ENCODE measurements around the gene GMCL1.

The GMCL1 gene

DNA sequence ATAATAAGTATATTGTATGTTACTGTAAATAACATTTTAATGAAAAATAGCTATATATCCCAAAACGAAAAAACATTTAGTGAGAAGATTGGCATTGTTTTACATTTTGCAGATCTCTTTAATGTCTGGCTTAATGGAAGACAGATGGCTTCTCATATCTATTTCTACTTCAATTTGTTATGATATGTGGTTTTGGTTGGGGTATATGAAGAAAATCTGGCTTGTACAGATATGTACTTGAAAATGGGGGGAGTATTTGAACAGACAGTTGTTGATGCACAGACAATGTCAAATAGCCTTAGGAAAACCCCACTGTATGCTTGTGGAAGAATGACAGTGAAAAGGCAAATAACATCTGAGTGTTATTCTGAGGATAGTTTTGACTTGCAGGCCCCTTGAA is 23.6 kb upstream of the GMCL1 start:
- Histone ChIP-seq H3K4me3 (ENCODE audit: low read length in 2 of 2) (no peak overlapping the region), H3K9me3 (ENCODE audit: control insufficient read depth in 2 of 2, low read length in 2 of 2) (no peaks in the 10 kb centered on the region), H3K27me3 (ENCODE audit: control insufficient read depth in 2 of 2, insufficient read depth in 2 of 2, low read length in 2 of 2) (no peaks in the 10 kb centered on the region), H3K36me3 (ENCODE audit: control insufficient read depth in 2 of 2, insufficient read depth in 2 of 2, low read length in 2 of 2) (peaks cover 48 to 50% of the 10 kb centered on the region in 2 donors), H3K9ac (ENCODE audit: low read depth in 1 of 2, low read length in 2 of 2) (no peak overlapping the region), H3K4me1 (ENCODE audit: control insufficient read depth in 2 of 2, insufficient read depth in 2 of 2, low read length in 2 of 2) (no peaks in the 10 kb centered on the region), H3K27ac (ENCODE audit: low read depth in 2 of 2, low read length in 2 of 2) (no peak overlapping the region)

DNA sequence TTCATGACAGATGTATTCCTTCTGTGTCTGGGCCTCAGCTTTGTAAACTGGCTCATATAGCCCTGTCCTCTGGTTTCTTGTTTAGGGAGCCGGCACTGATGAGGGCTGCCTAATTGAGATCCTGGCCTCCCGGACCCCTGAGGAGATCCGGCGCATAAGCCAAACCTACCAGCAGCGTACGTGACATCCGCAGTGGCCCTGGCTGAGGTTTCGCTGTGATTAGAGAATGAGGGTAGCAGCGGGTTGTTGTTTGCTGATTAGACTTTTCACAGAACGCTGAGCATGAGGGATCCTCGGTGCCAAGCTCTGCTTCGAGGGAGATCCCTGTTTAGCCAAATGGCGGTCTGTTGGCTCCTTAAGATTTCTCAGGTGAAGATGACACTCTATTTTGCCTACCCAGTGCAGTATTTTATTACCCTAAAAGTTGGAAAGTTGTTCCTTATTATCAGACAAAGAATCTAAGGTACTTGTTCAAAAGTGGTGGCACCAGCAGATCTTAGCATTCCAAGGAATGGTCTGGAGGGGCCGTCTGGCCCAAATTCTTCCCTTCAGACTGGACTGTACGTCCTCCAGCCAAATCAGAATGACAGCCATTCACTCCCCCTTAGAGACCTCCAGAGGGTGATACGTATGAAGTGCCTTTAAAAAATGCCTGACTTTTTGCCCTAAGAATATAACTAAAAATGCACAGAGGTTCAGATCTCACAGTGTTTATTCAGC is 21.5 kb upstream of the GMCL1 start:
- no peaks in the 10 kb centered on the region for H3K9me3 ChIP-seq (ENCODE audit: control insufficient read depth in 2 of 2, low read length in 2 of 2)
- H3K27ac ChIP-seq (ENCODE audit: low read depth in 2 of 2, low read length in 2 of 2) = no peak overlapping the region
- no peaks in the 10 kb centered on the region for H3K4me1 ChIP-seq (ENCODE audit: control insufficient read depth in 2 of 2, insufficient read depth in 2 of 2, low read length in 2 of 2)
- no peak overlapping the region for H3K4me3 ChIP-seq (ENCODE audit: low read length in 2 of 2)
- H3K27me3 ChIP-seq (ENCODE audit: control insufficient read depth in 2 of 2, insufficient read depth in 2 of 2, low read length in 2 of 2) = no peaks in the 10 kb centered on the region
- peaks cover 69 to 70% of the 10 kb centered on the region in 2 donors for H3K36me3 ChIP-seq (ENCODE audit: control insufficient read depth in 2 of 2, insufficient read depth in 2 of 2, low read length in 2 of 2)
- H3K9ac ChIP-seq (ENCODE audit: low read depth in 1 of 2, low read length in 2 of 2) = no peak overlapping the region

DNA sequence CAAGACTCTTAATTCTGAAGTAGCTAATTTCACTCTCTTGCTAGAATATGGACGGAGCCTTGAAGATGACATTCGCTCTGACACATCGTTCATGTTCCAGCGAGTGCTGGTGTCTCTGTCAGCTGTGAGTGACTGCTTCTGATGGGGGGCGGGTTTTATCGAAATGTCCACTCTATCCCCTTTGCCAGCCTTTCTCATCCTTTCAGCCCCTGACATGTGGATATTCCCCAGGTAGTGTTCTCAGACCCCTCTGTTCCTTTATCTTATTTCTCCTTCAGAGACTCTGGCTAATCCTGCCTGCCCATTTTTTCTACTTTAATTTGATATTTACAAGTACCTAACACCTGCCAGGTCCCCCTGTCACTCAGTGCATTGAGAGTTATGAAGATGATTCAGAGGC is 18.9 kb upstream of the GMCL1 start:
- no peak overlapping the region for H3K9ac ChIP-seq (ENCODE audit: low read depth in 1 of 2, low read length in 2 of 2)
- H3K9me3 ChIP-seq (ENCODE audit: control insufficient read depth in 2 of 2, low read length in 2 of 2) = no peaks in the 10 kb centered on the region
- no peaks in the 10 kb centered on the region for H3K4me1 ChIP-seq (ENCODE audit: control insufficient read depth in 2 of 2, insufficient read depth in 2 of 2, low read length in 2 of 2)
- H3K27me3 ChIP-seq (ENCODE audit: control insufficient read depth in 2 of 2, insufficient read depth in 2 of 2, low read length in 2 of 2) = no peaks in the 10 kb centered on the region
- H3K36me3 ChIP-seq (ENCODE audit: control insufficient read depth in 2 of 2, insufficient read depth in 2 of 2, low read length in 2 of 2) = peaks cover 63 to 73% of the 10 kb centered on the region in 2 donors
- no peak overlapping the region for H3K27ac ChIP-seq (ENCODE audit: low read depth in 2 of 2, low read length in 2 of 2)
- no peak overlapping the region for H3K4me3 ChIP-seq (ENCODE audit: low read length in 2 of 2)

DNA sequence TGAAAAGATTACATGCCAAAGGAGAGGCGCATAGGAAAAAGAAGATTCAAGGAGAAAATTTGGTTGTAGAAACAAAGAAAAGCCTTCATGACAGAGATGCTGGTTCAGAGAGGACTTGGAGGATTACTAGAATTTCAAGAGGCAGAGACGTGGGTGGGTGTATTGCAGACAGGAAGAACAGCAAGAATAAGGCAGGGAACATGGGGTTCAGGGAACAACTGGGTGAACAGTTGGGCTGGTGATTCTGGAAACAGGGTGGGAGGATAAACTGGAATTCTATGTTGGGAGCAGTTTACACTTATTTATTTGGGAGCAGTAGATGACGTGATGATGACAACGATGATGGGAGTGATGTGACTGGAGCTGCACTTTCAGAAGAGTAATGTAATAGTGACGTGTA is 18.4 kb upstream of the GMCL1 start:
- Histone ChIP-seq H3K27me3 (ENCODE audit: control insufficient read depth in 2 of 2, insufficient read depth in 2 of 2, low read length in 2 of 2) (no peaks in the 10 kb centered on the region), H3K4me3 (ENCODE audit: low read length in 2 of 2) (no peak overlapping the region), H3K9me3 (ENCODE audit: control insufficient read depth in 2 of 2, low read length in 2 of 2) (no peaks in the 10 kb centered on the region), H3K9ac (ENCODE audit: low read depth in 1 of 2, low read length in 2 of 2) (no peak overlapping the region), H3K27ac (ENCODE audit: low read depth in 2 of 2, low read length in 2 of 2) (no peak overlapping the region), H3K36me3 (ENCODE audit: control insufficient read depth in 2 of 2, insufficient read depth in 2 of 2, low read length in 2 of 2) (peaks cover 62 to 70% of the 10 kb centered on the region in 2 donors), H3K4me1 (ENCODE audit: control insufficient read depth in 2 of 2, insufficient read depth in 2 of 2, low read length in 2 of 2) (no peaks in the 10 kb centered on the region)

DNA sequence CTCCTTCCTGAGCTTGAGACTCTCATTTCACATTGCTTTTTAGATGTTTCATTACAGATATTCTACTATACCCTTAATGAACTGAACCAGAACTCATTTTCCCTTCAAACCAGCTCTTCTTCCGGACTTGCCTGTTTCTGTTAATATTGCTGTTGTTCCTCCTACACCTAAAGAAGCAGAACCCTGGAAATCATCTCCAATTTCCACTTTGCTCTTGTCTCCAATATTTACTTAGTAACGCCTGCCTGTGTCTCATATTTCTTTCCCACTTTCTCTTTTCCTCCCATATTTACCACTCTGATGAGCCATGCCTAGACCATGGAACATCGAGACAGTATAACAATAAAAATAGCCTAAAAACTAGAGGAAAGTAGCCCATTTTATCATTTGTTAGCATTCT is 17.9 kb upstream of the GMCL1 start:
- H3K36me3 ChIP-seq (ENCODE audit: control insufficient read depth in 2 of 2, insufficient read depth in 2 of 2, low read length in 2 of 2) = peaks cover 56 to 64% of the 10 kb centered on the region in 2 donors

DNA sequence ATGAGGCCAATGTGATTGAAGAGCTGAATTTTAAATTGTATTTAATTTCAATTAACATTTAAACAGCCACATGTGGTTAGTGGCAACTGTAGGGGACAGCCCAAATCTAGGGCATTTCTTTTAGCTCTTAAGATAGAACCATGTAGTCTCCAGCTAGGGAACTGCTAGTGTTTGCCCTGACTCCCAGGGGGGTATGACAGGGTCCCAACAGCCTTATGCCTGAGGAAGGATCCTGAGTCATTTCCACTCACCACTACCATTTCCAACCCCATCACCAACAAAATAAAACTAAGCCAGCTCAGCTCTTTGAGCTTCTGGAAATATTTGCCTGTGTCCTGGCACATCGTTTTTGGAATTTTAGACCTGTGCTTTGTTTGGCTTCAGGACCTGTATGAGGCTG is 13.7 kb upstream of the GMCL1 start:
- Histone ChIP-seq H3K4me1 (ENCODE audit: control insufficient read depth in 2 of 2, insufficient read depth in 2 of 2, low read length in 2 of 2) (no peaks in the 10 kb centered on the region), H3K4me3 (ENCODE audit: low read length in 2 of 2) (no peak overlapping the region), H3K27ac (ENCODE audit: low read depth in 2 of 2, low read length in 2 of 2) (no peak overlapping the region), H3K27me3 (ENCODE audit: control insufficient read depth in 2 of 2, insufficient read depth in 2 of 2, low read length in 2 of 2) (no peaks in the 10 kb centered on the region), H3K9me3 (ENCODE audit: control insufficient read depth in 2 of 2, low read length in 2 of 2) (no peaks in the 10 kb centered on the region), H3K9ac (ENCODE audit: low read depth in 1 of 2, low read length in 2 of 2) (no peak overlapping the region), H3K36me3 (ENCODE audit: control insufficient read depth in 2 of 2, insufficient read depth in 2 of 2, low read length in 2 of 2) (peaks cover 48 to 60% of the 10 kb centered on the region in 2 donors)

More for the DNA sequence above, 17.9 kb upstream of the GMCL1 start:
- Histone ChIP-seq H3K4me3 (ENCODE audit: low read length in 2 of 2) (no peak overlapping the region), H3K4me1 (ENCODE audit: control insufficient read depth in 2 of 2, insufficient read depth in 2 of 2, low read length in 2 of 2) (no peaks in the 10 kb centered on the region), H3K9ac (ENCODE audit: low read depth in 1 of 2, low read length in 2 of 2) (no peak overlapping the region), H3K27me3 (ENCODE audit: control insufficient read depth in 2 of 2, insufficient read depth in 2 of 2, low read length in 2 of 2) (no peaks in the 10 kb centered on the region), H3K9me3 (ENCODE audit: control insufficient read depth in 2 of 2, low read length in 2 of 2) (no peaks in the 10 kb centered on the region), H3K27ac (ENCODE audit: low read depth in 2 of 2, low read length in 2 of 2) (no peak overlapping the region)

DNA sequence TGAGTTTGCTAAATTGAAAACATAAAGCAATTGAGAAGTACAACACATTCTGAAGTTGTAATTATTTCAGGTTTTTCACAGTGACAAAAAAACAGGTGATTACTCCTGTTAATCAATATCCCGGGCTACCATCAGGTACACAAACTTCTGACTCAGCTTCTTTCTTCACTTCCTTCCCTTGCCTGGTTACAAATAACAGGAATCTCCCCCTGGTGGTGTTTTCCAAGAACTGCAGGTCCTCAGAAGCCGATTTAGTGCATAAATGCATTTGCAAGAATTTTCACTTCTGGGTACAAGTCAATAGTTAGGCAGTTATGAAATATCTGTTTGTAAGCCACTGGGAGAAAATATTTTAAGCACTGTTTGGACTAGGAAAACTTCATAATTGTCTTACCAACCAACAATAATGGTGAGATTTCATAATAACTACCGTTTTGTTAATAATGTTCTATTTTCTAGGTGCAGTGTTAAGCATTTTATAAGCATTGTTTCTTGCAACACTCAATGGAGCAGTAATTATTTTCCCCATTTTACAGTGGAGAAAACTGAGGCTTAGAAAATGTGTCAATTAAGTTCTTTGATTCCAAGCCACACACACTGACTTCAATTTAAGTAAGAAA is 12.4 kb upstream of the GMCL1 start:
- no peak overlapping the region for H3K4me3 ChIP-seq (ENCODE audit: low read length in 2 of 2)
- no peaks in the 10 kb centered on the region for H3K9me3 ChIP-seq (ENCODE audit: control insufficient read depth in 2 of 2, low read length in 2 of 2)
- no peaks in the 10 kb centered on the region for H3K4me1 ChIP-seq (ENCODE audit: control insufficient read depth in 2 of 2, insufficient read depth in 2 of 2, low read length in 2 of 2)
- H3K27me3 ChIP-seq (ENCODE audit: control insufficient read depth in 2 of 2, insufficient read depth in 2 of 2, low read length in 2 of 2) = no peaks in the 10 kb centered on the region
- peaks cover 43 to 53% of the 10 kb centered on the region in 2 donors for H3K36me3 ChIP-seq (ENCODE audit: control insufficient read depth in 2 of 2, insufficient read depth in 2 of 2, low read length in 2 of 2)
- no peak overlapping the region for H3K27ac ChIP-seq (ENCODE audit: low read depth in 2 of 2, low read length in 2 of 2)
- no peak overlapping the region for H3K9ac ChIP-seq (ENCODE audit: low read depth in 1 of 2, low read length in 2 of 2)

DNA sequence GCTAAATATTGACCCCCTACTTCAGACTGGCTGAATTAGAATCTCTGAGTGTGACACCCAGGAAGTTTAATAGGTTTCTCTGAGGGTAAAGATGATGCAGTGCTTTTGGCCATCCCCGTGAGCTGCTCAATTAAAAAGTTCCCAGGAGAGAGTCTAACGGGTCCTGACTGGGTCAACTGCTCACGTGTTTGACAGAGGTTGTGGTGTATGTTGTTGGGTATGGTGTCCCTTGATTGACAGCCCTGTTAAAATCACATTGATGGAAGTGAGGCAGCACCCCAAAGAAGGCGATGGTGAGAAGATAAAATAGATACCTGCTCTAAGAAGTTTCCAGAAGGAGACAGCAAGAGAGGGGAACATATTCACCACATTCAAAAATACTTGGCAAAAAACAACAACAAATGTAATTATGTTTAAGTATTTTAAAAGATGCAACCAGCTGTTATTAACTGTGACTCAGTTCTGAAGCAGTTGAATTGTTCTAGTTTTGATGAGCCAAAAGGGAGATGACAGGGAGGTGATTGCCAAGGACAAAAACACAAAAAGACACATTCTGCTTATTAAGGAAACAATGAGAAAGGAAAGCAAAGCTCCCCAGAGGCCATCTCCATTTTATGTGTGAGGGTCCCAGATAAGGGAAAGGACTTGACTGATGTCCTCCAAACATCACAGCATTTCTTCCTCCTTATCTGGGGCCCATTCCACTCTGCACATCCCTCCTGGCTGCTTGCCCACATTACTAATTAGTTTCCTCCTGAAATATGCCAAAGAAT is 11.5 kb upstream of the GMCL1 start:
- Histone ChIP-seq H3K4me1 (ENCODE audit: control insufficient read depth in 2 of 2, insufficient read depth in 2 of 2, low read length in 2 of 2) (no peaks in the 10 kb centered on the region), H3K9ac (ENCODE audit: low read depth in 1 of 2, low read length in 2 of 2) (no peak overlapping the region), H3K36me3 (ENCODE audit: control insufficient read depth in 2 of 2, insufficient read depth in 2 of 2, low read length in 2 of 2) (peaks cover 40 to 50% of the 10 kb centered on the region in 2 donors), H3K27ac (ENCODE audit: low read depth in 2 of 2, low read length in 2 of 2) (no peak overlapping the region), H3K4me3 (ENCODE audit: low read length in 2 of 2) (no peak overlapping the region), H3K27me3 (ENCODE audit: control insufficient read depth in 2 of 2, insufficient read depth in 2 of 2, low read length in 2 of 2) (no peaks in the 10 kb centered on the region), H3K9me3 (ENCODE audit: control insufficient read depth in 2 of 2, low read length in 2 of 2) (no peaks in the 10 kb centered on the region)

DNA sequence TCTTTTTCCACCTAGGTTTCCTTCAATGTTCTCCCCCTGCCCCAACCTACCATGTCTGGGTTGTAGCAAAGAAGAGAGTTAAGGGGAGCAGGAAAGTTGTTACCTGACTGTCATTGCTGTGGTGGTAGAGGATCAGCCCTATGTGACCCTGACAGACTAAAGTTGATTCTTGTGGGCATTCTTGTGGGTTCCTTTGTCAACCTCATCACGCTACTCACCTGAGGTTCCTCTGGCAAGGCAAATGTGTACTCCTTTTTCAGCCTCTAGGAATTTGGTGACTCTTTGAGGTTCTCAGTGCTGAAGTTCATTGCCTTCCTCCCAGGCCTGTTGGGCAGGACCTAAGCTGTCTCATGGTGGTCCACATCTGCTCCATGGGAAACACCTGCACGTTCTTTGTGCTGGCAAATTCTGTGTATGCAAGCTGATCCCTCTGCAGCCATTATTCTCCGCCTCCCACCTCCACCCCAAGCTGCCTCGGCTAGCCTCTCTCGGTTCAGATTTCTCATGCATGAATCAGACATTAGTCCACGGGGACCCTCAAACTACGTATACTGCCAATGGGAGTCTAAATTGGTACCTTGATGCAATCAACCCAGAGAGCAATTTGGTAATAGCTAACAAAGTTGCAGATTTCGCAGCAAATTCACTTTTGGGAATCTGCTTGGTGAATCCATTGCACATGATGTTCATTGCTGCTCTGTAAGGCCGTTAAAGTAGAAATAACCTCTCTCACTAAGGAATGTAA is 1.5 kb upstream of the GMCL1 start:
- Histone ChIP-seq H3K9ac (ENCODE audit: low read depth in 1 of 2, low read length in 2 of 2) (no peak overlapping the region), H3K9me3 (ENCODE audit: control insufficient read depth in 2 of 2, low read length in 2 of 2) (no peaks in the 10 kb centered on the region), H3K4me1 (ENCODE audit: control insufficient read depth in 2 of 2, insufficient read depth in 2 of 2, low read length in 2 of 2) (peaks cover 12 to 16% of the 10 kb centered on the region in 2 donors), H3K27ac (ENCODE audit: low read depth in 2 of 2, low read length in 2 of 2) (no peak overlapping the region), H3K36me3 (ENCODE audit: control insufficient read depth in 2 of 2, insufficient read depth in 2 of 2, low read length in 2 of 2) (peaks cover 3 to 6% of the 10 kb centered on the region in 2 donors), H3K4me3 (ENCODE audit: low read length in 2 of 2) (no peak overlapping the region), H3K27me3 (ENCODE audit: control insufficient read depth in 2 of 2, insufficient read depth in 2 of 2, low read length in 2 of 2) (no peaks in the 10 kb centered on the region)

DNA sequence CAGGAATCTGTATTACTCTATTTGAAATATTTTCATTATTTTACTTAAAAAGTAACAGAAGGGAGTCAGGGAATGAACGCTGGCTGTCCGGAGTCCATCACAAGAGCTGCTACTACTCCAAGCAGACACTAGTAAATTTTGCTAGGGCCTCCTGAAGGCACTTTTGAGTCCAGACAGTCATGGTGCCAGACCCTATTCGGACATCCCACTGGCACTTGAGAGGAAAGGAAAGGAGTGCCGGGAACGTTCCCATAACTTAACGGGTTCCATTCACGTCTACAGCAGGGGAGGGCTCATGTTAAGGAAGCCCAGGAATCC is 563 bp upstream of the GMCL1 start:
- peaks cover 12 to 16% of the 10 kb centered on the region in 2 donors for H3K4me1 ChIP-seq (ENCODE audit: control insufficient read depth in 2 of 2, insufficient read depth in 2 of 2, low read length in 2 of 2)
- no peaks in the 10 kb centered on the region for H3K27me3 ChIP-seq (ENCODE audit: control insufficient read depth in 2 of 2, insufficient read depth in 2 of 2, low read length in 2 of 2)
- H3K4me3 ChIP-seq (ENCODE audit: low read length in 2 of 2) = peak overlapping the region; percentile 81 to 96

More for the DNA sequence above, 563 bp upstream of the GMCL1 start:
- Histone ChIP-seq H3K9ac (ENCODE audit: low read depth in 1 of 2, low read length in 2 of 2) (peak overlapping the region; percentile 90 to 97), H3K27ac (ENCODE audit: low read depth in 2 of 2, low read length in 2 of 2) (peak overlapping the region; percentile 97 to 98), H3K36me3 (ENCODE audit: control insufficient read depth in 2 of 2, insufficient read depth in 2 of 2, low read length in 2 of 2) (peaks cover 5% of the 10 kb centered on the region in 2 donors), H3K9me3 (ENCODE audit: control insufficient read depth in 2 of 2, low read length in 2 of 2) (no peaks in the 10 kb centered on the region)

All from mucosa of rectum (tissue), 2 donors.